Progenitor cell of endocrine pancreas (in vitro differentiated cells): ENCODE results near the gene PFKP. TPM values are rescaled to one million over a fixed set of nuclear protein-coding genes. Genes with fewer than 3 reads are reported as not detected.
"Not testable (repeated sequence)": the region's sequence is repeated elsewhere in the genome, so short reads cannot be mapped to it uniquely, and the experiment has no call there.

Experiments used
- DNase-seq: peaks from one replicate; pipeline ENCODE4 v3.0.0; 2021; ENCODE audit warnings: low spot score; ENCODE audit not compliant: unreplicated experiment
- H3K27ac Mint-ChIP-seq: 2 replicates; pipeline ENCODE4 v1.8.0; 2021; ENCODE audit warnings: mild to moderate bottlenecking, moderate library complexity, mixed read lengths
- H3K27me3 Mint-ChIP-seq: 2 replicates; pipeline ENCODE4 v1.8.0; 2021; ENCODE audit warnings: mixed read lengths
- H3K36me3 Mint-ChIP-seq: 2 replicates; pipeline ENCODE4 v1.8.0; 2022; ENCODE audit warnings: mixed read lengths; ENCODE audit not compliant: insufficient read depth
- H3K4me1 Mint-ChIP-seq: 2 replicates; pipeline ENCODE4 v1.8.0; 2021; ENCODE audit warnings: low read depth, mixed read lengths
- H3K4me3 Mint-ChIP-seq: 2 replicates; pipeline ENCODE4 v1.8.0; 2021; ENCODE audit warnings: low read depth, mild to moderate bottlenecking, moderate library complexity, mixed read lengths
- H3K9me3 Mint-ChIP-seq: 2 replicates; pipeline ENCODE4 v1.8.0; 2021; ENCODE audit warnings: low read depth, mixed read lengths
- CTCF ChIP-seq: fragments of 200-600 bp; sonication (generic); IDR thresholded peaks from one replicate; pipeline ENCODE4 v1.5.0; 2021; ENCODE audit warnings: antibody characterized with exemption, mild to moderate bottlenecking; ENCODE audit not compliant: unreplicated experiment
- total RNA-seq: library from RNA; stranded (reverse); gene quantifications from 2 replicates; pipeline ENCODE4 v1.2.1, GENCODE V29; 2021

Gene PFKP
- total RNA-seq, 1 donor from 2014 or later: 4.8 TPM

GRCh38 chr10:3060481-3060889, 6.9 kb upstream of the PFKP start:
- H3K36me3 Mint-ChIP-seq: no peaks in the 10 kb centered on the region
- no peak overlapping the region for H3K27ac Mint-ChIP-seq
- peaks cover 53% of the 10 kb centered on the region for H3K27me3 Mint-ChIP-seq
- H3K9me3 Mint-ChIP-seq: no peaks in the 10 kb centered on the region
- no peaks in the 10 kb centered on the region for H3K4me1 Mint-ChIP-seq
- TF ChIP-seq CTCF: no peak
- H3K4me3 Mint-ChIP-seq: no peak overlapping the region
- DNase-seq: no peak

GRCh38 chr10:3061323-3061898, 5.9 kb upstream of the PFKP start:
- not testable (repeated sequence) for DNase-seq, H3K36me3 Mint-ChIP-seq, H3K9me3 Mint-ChIP-seq, H3K4me1 Mint-ChIP-seq, H3K27ac Mint-ChIP-seq, H3K4me3 Mint-ChIP-seq
- peaks cover 57% of the 10 kb centered on the region for H3K27me3 Mint-ChIP-seq

GRCh38 chr10:3062502-3063186, 4.7 kb upstream of the PFKP start:
- no peaks in the 10 kb centered on the region for H3K4me1 Mint-ChIP-seq
- H3K4me3 Mint-ChIP-seq: no peak overlapping the region
- no peak for TF ChIP-seq CTCF
- H3K27ac Mint-ChIP-seq: no peak overlapping the region
- H3K9me3 Mint-ChIP-seq: no peaks in the 10 kb centered on the region
- H3K27me3 Mint-ChIP-seq: peaks cover 48% of the 10 kb centered on the region
- DNase-seq: no peak
- H3K36me3 Mint-ChIP-seq: no peaks in the 10 kb centered on the region

- Mint-ChIP-seq H3K4me3 (no peak overlapping the region), H3K4me1 (no peaks in the 10 kb centered on the region), H3K27me3 (peaks cover 48% of the 10 kb centered on the region), H3K9me3 (no peaks in the 10 kb centered on the region), H3K36me3 (no peaks in the 10 kb centered on the region), H3K27ac (no peak overlapping the region)
- no peak for TF ChIP-seq CTCF
- no peak for DNase-seq
Observed at GRCh38 chr10:3064423-3064822, 2.9 kb upstream of the PFKP start.

GRCh38 chr10:3065622-3066021, 1.7 kb upstream of the PFKP start:
- DNase-seq: no peak
- no peaks in the 10 kb centered on the region for H3K9me3 Mint-ChIP-seq
- no peaks in the 10 kb centered on the region for H3K4me1 Mint-ChIP-seq
- no peak overlapping the region for H3K27ac Mint-ChIP-seq
- peak overlapping the region; percentile 42 for H3K4me3 Mint-ChIP-seq
- H3K36me3 Mint-ChIP-seq: no peaks in the 10 kb centered on the region
- TF ChIP-seq CTCF: no peak
- peaks cover 51% of the 10 kb centered on the region for H3K27me3 Mint-ChIP-seq
